Medulla oblongata (tissue), 1 donor: ENCODE measurements around the gene GIPC2.
"Not testable (repeated sequence)": the region's sequence is repeated elsewhere in the genome, so short reads cannot be mapped to it uniquely, and the experiment has no call there.

Experiments
- DNase-seq: peaks from one replicate; pipeline ENCODE4 v3.0.0-alpha.2; 2015; ENCODE audit errors: extremely low spot score

Gene GIPC2

DNA sequence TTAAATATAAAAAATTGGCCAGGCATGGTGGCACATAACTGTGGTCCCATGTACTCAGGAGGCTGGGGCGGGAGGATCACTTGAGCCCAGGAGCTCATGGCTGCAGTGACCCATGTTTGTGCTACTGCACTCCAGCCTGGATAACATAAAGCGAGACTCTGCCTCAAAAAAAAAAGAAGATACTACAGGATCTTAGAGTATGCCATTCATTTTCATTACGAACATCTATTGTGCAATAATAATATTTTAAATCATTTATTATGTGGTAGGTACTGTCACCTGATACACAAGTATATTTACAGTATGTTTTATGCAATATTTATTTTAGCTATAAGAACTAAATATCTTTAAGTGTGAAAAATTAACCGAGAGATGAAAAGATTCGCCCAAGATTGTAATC, 9.3 kb upstream of the GIPC2 start:
- no peak for DNase-seq

DNA sequence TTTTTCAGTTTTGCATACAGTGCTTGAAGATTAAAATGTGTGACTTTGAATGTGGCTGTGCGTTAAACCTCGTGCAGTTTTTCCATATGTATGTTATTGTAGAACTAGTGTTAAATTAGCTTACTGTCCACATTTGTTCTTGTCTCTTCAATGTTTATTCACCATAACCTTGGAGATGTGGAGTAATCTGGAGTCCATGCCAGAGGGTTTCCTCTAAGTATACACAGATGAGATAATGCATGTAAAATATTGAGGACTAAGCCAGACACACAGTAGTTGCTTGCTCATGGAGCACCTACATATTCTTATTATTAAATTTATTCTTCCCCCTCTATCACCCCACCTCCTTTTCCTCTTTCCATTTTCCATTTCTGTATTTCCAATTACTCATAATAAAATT, 7.7 kb upstream of the GIPC2 start:
- no peak for DNase-seq

DNA sequence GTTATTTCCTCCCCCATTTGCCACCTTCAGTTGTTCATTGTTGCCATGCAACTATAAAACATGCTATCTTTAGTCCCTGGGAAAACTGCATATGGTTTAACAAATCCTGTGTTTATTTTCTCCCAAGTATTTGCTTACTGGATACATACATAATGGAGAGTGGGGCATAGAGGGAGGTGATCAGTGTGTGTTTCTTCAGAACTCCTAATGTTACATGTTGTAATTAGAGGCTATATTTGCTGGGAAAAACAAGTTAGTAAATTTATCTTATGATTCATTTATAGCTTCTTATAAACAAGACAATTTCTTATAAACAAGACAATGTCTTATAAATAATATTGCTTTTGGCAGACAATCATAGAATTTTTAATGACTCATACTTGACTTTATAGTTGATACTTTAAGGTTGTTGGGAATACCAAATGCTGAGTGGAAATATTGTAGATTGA, 7.3 kb upstream of the GIPC2 start:
- no peak for DNase-seq

DNA sequence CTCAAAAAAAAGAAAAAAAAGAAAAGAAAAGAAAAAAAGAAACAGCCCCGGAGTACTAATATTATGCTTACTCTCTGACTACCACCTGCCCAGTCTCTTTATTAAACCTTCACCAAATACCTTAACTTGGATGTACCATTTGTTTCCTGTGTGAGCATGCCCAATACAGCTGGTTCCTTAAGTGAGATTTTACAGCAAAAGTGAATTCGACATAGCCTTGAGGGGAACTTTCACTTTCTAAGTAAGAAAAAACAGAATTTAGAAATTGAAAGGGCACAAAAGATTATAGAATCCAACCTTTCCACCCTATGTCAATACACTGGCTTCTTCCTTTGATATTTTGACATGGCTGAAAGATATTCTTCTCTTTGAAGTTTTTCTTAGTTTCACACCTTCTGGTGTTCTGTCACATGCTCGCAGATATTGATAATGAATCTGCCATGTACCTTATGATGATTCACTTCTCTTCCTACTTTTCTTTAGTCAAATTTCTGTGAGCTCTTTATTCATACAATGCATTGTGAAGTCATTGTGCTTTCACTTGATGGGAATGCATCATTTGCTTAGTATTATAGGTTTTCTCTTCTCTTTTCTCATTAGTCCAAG, 5.2 kb upstream of the GIPC2 start:
- no peak for DNase-seq

DNA sequence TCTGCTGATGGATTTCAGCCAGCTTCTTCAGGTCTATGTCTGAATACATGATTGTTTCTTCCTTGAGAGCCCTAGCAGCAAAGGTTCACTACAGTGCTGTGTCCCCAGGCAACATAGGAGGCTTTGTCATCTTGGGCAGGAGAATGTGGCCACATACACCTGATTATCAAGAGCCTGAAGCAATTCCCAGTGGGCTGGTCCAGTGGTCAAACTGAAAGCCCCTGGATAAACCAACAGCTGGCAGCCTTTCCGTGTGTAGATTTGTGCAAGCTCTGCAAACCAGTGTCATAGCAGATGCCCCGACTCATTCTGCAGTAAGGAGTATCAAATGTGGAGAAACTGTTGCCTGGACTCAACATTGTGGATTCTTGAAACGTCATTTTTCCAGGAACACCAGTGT, 2.3 kb upstream of the GIPC2 start:
- DNase-seq = no peak

DNA sequence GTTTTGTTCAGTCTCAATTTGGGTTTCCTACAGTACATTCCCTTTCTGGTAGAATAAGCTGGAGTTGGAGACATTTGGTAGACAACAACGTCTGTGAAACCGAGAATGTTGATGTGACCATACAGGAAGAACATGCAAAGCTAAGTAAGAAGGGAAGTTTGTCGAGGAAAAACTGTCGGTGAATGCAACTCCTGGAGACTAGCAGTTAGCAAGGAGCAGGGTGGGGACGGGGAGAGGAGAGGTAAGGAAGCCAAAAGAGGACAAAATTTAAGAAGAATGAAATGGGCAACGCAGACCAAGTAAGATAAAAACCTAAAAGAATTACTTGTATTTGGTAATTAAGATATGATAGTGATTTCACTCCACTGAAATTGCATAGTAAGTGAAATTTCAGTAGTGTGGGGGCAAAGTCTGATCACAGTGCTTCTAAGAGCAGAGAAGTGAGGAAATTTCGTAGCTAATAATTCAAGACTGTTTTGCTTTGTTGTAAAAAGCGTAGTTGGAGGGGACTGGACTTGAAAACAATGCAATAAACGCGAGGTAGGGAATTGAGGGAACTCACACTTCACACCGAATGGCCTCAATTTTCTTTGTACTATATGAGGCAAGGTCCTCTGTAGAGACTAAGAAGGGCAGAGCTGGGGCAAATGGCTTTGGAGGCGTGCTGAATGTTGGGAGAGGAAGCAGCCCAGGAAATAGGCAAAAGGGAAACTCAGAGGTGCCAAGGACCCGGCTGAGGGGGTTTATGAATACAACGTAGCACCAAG, 787 bp upstream of the GIPC2 start:
- DNase-seq = no peak

DNA sequence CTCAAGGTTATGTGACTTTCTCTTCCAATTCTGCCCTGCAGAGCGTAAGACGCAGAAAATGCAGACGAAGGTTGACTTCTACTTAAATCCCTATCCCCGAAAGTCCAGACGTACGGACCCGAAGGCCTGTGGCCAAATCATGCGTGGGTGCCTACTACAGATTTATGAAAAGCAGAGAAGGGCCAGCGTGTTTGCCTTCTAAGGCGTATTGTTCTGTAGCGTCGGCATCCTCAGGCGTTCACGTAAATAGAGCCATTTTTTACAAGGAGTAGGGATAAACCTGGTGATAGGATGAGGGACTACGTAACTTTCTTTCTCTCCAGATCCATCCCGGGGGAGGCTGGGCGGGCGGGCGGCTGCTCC, 222 bp upstream of the GIPC2 start:
- DNase-seq = no peak

DNA sequence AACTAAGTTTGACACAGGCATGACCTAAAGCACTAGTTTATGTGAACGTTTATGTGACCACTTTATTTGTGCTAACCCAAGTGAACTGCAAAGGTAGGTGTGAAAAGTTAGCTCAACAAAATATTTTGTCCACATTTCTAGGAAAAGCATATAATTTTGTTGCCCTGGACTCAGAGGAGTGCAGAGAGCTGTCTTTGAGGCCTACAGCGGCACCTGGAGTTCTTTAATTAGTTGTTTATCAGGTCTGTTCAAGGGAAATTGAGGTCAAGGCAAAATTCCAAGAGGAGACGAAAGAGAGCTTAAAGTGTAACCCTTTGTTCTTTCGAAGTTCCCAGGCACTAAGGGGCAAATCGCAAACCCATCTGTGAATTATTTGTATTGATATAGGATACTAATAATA, 1.3 kb downstream of the GIPC2 start:
- no peak for DNase-seq

DNA sequence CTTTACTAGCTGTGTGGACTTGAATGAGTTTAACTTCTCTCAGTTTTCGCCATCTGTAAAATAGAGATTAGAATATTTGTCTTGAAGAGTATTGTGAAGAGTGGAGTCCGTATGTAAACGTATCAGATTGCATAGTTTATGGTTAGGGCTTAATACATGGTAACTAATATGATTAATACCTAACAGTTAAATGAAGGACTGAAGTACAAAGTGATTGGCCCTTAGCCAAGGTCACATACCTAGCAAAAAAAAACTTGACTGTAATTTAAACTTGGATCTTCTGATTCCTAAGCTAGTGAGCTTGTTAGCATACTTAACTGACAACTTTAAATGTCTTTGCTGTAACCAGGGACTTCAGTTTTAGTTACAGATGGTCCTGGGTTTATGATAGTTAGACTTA, 1.9 kb downstream of the GIPC2 start:
- DNase-seq = no peak

DNA sequence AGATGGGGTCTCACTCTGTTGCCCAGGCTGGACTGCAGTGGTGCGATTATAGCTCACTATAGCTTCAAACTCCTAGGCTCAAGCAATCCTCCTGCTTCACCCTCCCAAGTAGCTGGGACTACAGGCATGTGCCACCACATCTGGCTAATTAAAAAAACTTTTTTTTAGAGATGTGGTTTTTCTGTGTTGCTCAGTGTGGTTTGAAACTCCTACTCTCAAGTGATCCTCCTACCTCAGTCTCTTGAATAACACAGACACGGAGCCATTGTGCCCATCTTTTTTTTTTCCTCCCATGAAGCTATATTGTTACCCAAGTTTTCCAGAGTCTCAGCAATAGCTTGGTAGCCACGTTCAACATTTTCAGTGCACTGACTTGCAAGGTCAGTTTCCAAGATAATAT, 2.7 kb downstream of the GIPC2 start:
- no peak for DNase-seq

DNA sequence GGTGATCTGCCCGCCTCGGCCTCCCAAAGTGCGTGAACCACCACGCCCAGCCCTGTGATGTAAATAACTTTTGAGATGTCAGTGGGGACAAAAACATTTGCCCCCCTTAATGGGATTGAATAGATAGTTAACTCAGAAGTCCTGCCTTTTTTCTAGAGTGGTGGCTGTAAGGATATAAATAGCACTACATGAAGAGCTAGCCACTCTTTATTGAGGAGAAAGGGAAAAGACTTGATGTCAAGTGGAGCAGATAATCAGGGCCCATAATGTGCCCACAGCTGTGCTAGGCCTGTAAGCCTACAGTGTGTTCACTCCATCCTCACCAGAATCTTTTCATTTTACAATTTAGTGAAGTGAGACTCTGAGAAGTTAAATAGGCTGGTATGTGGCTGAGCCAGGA, 3.6 kb downstream of the GIPC2 start:
- DNase-seq = no peak

DNA sequence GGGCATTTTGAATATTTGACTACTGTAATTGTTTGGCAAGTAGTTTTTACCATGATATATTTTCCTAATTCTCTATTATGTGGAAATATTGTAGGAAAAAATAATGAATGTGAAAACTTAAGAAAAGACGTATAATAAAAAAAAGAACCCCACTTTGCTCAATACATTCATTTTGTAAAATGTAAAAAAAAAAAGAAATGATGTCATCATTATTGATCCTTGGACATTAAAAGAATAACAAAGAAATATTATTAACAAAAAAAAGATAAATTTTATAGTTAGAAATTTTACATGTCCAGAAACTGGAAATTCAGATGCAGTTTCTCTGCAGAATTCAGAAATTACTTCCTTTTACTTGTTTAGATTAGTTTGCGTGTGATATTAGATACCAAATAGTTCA, 5.2 kb downstream of the GIPC2 start:
- DNase-seq = no peak

DNA sequence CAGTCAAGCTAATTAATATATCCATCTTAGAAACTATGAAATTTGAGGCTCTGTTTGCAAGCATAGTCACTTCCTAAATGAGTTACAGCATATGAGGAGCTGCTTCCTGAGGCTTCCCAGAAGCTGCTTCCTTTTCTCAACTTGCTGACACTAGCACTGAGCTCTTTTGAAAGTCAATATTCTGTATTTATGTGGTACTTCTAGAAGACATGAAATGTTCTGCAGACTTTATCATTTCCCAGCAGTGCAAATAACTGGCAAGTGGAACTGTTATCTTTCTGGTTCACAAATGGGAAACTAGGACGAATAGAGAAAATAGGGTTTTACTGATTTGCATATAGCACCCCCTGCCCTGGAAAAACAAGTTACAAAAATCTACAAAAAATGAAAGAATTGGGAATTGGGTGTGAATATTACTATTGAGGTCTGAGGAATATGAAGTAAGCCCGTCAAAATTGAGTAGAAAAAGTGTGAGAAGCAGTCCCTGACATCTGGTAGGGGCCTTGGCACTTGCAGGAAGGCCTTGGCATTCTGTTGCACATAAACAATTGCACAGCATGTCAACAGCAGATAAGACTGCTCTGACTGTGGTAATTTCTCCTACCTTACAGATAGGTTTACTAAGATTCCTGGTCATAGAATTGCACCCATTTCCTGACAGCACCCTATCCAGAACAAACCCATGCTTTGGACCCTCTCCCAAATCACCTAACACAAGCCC, 7.1 kb downstream of the GIPC2 start:
- no peak for DNase-seq

DNA sequence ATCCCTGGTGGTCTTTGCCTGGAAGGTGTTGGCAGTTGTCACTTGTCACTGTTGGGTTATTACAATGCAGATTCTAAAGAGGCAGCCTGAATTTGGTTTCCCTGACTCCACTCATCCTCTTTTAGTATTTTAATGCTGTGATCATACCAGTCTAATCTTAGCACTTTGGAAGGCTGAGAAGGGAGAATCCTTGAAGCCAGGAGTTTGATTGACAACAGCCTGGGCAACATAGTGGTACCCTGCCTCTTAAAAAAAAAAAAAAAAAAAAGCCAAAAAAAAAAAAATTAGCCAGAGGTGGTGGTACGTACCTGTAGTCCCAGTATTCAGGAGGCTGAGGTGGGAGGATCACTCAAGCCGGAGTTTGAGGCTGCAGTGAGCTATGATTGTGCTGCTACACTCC, 7.7 kb downstream of the GIPC2 start:
- no peak for DNase-seq

DNA sequence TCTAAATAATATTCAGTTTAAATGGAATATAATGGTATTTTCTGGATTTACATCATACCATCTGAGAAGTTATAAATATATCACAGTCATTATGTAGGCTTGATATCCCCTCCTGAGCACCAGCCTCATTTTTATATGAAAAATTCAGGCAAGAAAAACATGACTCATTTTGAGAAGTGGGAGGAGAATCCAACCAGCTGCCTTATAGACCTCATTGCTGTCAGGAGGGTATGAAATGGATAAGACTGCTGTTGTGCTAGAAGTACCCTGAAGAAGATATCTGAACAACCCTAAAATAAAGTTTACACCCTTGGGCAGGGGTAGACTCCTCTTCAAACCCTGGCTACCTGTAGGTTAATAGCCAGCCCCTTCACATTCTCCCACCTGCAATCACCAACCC, 8.8 kb downstream of the GIPC2 start:
- DNase-seq = no peak

DNA sequence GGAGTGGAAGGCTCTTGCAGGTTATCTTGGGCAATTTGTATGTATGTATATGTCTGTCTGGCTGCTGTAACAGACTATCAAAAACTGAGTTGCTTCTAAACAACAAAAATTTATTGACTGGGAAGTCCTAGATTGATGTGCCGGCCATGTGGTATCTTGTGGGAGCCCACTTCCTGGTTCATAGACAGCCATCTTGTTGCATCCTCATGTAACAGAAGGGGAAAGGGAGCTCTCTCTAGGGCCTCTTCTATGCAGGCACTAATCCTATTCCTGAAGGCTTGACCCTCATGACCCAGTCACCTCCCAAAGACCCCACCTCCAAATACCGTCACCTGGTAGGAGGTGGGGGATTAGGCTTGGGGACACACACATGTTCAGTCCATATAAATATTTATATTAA, 9.2 kb downstream of the GIPC2 start:
- no peak for DNase-seq

DNA sequence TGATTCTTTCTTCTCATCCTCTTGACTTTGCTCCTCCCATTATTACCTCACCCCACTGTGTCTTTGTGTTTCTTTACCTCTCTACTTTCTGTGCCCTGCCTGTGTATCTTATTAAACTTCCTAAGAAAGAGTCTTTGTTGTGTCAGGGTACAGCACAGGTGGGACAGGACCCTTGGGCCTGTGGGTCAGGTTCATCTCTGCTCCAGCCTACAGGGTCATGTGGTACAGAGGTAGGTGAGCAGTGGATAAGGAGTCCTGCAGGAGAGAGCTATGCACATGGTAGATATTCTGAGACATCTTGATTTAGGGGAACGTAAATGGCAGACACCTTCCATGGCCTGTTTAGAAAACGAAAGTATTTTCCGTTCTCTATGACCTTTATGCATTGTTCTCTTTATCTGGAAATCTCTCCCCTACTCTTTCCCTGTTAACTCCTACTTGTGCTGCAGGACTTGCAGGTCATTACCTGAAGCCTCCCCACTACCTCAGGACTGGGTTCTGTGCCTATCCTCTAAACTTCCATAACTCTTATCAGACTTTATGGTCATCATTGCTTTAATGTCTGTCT, 9.9 kb downstream of the GIPC2 start:
- no peak for DNase-seq

DNA sequence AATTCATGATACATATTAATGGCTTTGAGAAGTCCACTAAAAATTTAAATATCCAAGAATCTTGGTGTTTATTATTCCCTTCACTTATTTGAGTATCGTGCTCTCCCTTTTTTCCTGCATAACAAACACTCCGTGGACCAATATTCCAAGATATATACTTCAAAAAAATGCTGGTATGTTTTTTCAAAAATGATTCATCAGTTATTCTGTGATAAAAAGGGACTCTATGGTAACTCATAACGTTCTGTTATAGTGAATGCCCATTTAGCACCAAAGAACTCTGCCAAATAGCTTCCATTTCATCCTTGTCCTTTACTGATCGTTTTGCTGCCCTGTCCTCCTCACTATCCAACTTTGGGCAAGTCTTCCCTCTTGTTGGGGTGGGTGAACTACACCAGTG, 12.9 kb downstream of the GIPC2 start:
- no peak for DNase-seq

DNA sequence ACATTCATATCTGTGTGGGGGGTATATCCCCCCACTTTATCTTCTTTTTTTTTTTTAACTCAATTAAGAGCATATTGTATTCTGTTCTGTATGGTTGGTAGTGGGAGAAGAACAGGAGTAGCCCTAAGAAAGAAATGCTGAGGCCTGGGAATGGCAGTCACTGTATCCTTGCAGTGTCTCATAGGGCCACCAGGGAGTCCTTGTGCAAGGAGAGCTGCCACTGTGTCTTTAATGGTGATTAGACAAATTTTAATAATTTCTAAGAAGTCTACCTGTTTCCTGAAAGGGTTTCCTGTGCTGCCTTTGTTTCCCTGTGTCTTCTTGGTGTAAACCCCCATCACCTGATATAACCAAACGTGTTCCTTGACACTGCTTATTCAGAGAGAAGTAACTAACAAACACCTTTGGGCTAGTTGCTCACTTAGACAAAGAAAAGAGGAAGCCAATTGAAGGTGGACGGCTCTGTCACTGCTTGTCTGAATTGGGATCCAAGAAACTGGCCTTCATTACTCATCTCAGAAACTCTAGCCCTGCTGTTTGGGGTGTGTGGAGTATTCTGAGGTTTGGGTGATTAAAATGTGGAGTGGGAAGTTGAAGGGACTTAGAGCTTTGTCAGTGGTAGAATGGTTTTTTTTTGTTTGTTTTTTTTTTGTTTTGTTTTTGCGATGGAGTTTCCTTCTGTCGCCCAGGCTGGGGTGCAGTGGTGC, 15.2 kb downstream of the GIPC2 start:
- no peak for DNase-seq

DNA sequence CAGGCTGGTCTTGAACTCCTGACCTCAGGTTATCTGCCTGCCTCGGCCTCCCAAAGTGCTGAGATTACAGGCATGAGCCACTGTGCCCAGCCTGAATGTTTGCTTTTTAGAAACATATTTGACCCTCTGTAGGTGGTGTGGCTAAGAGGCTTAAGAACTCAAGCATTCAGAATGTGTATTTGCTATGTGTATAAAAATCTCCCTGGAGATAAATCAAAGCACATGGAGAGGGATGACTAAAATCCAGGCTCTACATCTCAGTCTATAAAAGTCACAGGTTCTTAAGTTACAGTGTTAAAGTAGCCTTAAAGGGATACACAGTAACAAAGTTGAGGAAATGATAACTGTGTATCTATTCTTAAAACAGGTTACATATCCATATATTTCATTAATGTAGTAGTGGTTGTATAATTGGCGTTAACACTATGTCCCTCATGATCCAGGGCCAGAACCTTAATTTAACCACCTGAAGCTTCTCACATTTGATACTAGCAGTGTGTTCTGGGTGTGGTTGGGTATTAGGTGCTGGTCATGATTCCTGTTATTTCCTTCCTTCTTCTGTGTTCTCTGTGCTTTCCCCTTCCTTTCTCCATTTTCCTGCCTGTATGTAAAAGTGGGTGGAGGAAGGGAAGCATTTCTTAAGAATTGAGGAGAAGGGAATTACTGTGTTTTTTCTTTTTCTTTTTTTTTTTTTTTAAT, 16.2 kb downstream of the GIPC2 start:
- no peak for DNase-seq

DNA sequence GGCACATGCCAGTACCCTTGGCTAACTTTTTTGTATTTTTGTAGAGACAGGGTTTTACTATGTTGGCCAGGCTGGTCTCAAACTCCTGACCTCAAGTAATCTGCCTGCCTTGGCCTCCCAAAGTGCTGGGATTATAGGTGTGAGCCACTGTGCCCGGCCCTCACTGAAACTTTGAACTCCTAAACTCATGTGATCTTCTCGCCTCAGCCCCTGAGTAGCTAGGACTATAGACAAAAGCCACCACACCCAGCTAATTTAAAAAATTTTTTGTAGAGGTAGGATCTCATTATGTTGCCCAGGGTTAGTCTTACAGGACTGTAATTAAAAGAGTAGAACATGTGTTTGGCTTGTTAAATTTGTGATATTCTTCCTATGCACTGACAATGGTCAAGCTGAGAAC, 19.1 kb downstream of the GIPC2 start:
- DNase-seq = not testable (repeated sequence)
